Putamen (tissue), 1 donor: ENCODE data around the gene CCL14.
"Not testable (repeated sequence)": the region's sequence is repeated elsewhere in the genome, so short reads cannot be mapped to it uniquely, and the experiment has no call there.

Source experiments
- DNase-seq: peaks from one replicate; pipeline ENCODE4 v3.0.0-alpha.2; 2016; ENCODE audit warnings: low spot score

The CCL14 gene

DNA sequence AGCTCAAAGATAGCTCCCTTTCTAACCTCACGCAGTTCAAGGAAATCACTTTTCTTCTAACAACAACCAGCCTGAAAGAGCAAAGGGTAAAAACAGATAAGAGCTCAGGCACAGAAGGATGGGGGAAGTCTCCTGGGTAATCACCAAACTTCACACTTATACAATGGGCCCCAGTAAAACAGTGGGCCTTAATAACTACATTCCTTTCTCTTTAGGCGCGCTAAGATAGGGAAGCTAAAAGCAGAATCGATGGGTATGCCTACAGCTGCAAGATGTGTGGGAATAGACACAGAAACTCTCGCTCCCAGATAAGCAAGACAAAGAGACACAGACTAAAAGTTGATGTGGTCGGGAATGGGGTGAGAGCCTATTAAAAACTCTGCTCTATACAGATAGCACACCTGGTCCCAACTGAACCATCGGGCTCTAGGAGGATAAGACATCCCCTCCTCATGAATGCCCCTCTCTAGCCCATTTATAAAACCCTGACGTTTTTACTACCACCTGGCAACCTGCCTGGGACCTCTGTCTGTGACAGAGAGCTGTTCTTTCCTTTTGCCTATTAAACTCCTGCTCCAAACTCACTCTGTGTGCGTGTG is 43.8 kb downstream of the CCL14 start:
- no peak for DNase-seq

- DNase-seq = not testable (repeated sequence)
These were observed 48.0 kb downstream of the CCL14 start for GRCh38 chr17:35938492-35938891.

DNA sequence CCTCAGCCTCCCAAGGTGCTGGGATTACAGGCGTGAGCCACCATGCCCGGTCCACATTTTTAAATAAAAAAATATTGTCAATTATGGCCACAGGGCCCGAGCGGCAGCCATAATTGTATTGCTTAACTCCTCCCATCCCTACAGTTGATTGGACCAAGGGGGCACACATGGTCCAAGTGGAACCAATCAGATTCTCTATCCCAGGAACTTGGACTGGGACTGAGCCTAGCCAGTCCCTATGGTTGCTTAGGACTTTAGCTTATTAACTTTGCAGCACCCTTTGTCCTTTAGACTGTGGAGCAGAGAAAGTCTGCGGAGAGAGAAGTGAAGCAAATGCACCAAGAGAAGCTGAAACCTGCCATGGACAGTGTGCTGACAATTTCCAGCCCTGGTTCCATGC is 50.5 kb downstream of the CCL14 start:
- no peak for DNase-seq

DNA sequence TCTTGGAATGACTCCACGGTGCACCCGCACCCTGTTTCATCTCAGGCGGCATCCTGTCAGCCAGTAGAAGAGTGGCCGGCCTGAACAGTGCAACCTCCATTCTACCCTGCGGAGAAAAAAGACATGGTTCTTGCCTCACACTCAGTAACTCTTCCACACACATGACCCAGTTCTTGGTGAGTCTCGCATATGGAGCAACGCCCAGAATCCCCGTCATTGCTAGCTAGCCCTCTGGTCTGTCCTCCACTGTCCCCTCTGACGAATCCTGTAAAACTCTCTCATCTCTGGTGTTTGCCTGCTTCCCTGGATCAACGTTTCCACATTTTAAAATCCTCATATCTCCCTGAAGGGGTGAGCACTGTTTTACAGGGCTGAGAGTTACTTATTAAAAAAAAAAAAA is 51.8 kb downstream of the CCL14 start:
- no peak for DNase-seq
